Choroid plexus epithelial cell (primary cell): ENCODE measurements around the gene RSPH6A.
"Not testable (repeated sequence)": the region's sequence is repeated elsewhere in the genome, so short reads cannot be mapped to it uniquely, and the experiment has no call there.

ENCODE experiments used
- DNase-seq: peaks from one replicate; pipeline ENCODE4 v3.0.0-alpha.2; 2010; ENCODE audit warnings: low read depth
- H3K4me3 ChIP-seq: 2 replicates; pipeline ENCODE4 v1.5.1; 2011; ENCODE audit warnings: low read depth, mild to moderate bottlenecking, control low read depth, low read length, moderate library complexity
- CTCF ChIP-seq: conservative IDR thresholded peaks from 2 replicates; pipeline ENCODE4 v1.5.1; 2011; ENCODE audit warnings: low read depth, mild to moderate bottlenecking, control low read depth, inconsistent platforms, low read length, moderate library complexity

RSPH6A gene

GRCh38 chr19:45804959-45805230, 10.2 kb downstream of the RSPH6A start:
- no peak for TF ChIP-seq CTCF
- H3K4me3 ChIP-seq = no peak overlapping the region
- no peak for DNase-seq

- H3K4me3 ChIP-seq = no peak overlapping the region
- no peak for TF ChIP-seq CTCF
- no peak for DNase-seq
Measured at GRCh38 chr19:45804140-45804958, 10.8 kb downstream of the RSPH6A start.

DNA sequence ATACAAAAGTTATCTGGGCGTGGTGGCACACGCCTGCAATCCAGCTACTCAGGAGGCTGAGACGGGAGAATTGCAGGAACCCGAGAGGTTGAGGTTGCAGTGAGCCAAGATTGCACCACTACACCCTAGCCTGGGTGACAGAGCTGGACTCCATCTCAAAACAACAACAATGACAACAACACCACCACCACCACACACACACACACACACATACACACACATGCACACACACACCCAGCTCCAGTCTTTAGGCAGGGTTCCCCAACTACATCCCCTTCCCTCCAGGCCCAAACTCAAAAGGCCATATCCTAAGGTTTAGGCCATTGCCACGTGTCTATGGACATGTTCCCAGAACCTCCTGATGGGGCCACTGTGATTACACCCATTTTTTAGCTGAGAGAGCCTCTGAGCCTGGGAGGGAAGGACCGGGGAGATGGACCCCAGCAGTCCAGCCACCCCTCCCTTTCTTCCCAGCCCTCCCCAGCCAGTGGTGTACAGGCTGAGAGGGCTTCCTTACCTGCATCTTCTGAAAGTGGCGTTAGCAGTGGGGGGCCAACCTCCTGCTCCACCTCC, 13.4 kb downstream of the RSPH6A start:
- H3K4me3 ChIP-seq = no peak overlapping the region
- DNase-seq = no peak
- TF ChIP-seq CTCF = no peak

GRCh38 chr19:45800070-45800553, 15.0 kb downstream of the RSPH6A start:
- peak; percentile 49 for DNase-seq
- TF ChIP-seq CTCF = no peak
- no peak overlapping the region for H3K4me3 ChIP-seq

DNA sequence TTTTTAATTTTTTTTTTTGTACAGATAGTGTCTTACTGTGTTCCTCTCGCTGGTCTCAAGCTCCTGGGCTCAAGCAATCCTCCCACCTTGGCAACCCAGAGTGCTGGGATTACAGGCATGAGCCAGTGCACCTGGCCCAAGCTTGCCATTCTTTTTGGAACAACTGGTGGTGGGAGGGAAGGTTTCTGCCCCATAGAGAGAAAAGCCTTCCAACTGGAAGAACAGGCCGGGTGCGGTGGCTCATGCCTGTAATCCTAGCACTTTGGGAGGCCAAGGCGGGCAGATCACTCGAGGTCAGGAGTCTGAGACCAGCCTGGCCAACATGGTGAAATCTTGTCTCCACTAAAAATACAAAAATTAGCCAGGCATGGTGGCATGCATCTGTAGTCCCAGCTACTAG, 15.6 kb downstream of the RSPH6A start:
- DNase-seq, H3K4me3 ChIP-seq: not testable (repeated sequence)

DNA sequence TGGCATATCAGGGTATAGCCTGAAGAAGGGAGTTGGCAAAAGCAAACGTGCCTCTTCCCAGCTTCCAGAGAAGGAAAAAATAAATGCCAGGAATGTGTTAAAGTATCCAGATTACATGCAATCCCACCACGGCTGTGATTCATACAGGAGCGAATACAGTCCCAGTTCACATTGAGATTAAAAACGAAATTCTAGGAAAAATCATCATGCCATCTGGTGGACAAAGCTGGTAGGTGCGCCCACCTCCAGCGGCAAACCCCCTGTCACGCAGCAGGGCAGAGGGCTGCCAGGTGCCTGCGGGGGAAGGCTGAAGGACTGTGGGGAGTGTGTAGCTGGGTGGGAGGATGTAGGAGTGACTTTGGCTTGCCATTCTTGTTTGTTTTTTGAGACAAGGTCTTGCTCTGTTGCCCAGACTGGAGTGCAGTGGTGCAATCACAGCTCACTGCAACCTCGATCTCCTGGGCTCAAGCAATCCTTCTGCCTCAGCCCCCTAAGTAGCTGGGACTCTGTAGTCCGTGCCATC, 16.1 kb downstream of the RSPH6A start:
- TF ChIP-seq CTCF = peak; percentile 82
- no peak overlapping the region for H3K4me3 ChIP-seq
- DNase-seq = peak; percentile 73

DNA sequence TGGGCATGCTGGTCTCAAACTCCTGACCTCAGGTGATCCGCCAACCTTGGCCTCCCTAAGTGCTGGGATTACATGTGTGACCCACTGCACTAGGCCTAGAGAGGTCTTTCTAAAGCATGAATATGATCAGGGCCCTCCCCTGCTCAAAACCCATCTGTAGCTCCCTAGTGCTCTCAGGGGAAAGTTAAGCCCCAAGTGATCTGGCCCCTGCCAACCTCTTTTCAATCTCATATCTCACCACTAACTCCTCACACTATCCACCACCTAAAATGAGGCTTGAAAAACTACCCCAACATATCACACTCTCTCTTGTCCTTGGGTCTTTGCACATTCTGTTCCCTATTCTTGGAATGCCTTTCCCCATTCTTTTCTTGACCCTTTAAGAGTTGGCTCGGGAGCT, 20.5 kb downstream of the RSPH6A start:
- H3K4me3 ChIP-seq = no peak overlapping the region
- TF ChIP-seq CTCF = no peak
- DNase-seq = no peak
